ENCODE results near the gene PIM1. TPM values are rescaled to one million over a fixed set of nuclear protein-coding genes. Genes with fewer than 3 reads are reported as not detected.
"Not testable (repeated sequence)": the region's sequence is repeated elsewhere in the genome, so short reads cannot be mapped to it uniquely, and the experiment has no call there.

Gene PIM1
- total RNA-seq, 2 experiments from 2014 or later = 175 to 183 TPM

GRCh38 chr6:37192666-37193065, 22.7 kb downstream of the PIM1 start:
- no peak for ATAC-seq (ENCODE audit: poor library complexity)
- H3K27ac ChIP-seq (ENCODE audit: low read depth in 1 of 2, low read length in 2 of 2) = no peak overlapping the region
- peaks cover 36% of the 10 kb centered on the region for H3K4me1 ChIP-seq (ENCODE audit: insufficient read depth, low read length)
- Mint-ChIP-seq H3K9me3 (no peaks in the 10 kb centered on the region), H3K4me3 (no peak overlapping the region), H3K4me1 (ENCODE audit: low read depth) (peaks cover 36% of the 10 kb centered on the region), H3K27me3 (no peaks in the 10 kb centered on the region), H3K36me3 (ENCODE audit: low read depth) (no peaks in the 10 kb centered on the region), H3K27ac (no peak overlapping the region)
- H3K36me3 ChIP-seq (ENCODE audit: insufficient read depth, low read length) = no peaks in the 10 kb centered on the region
- TF ChIP-seq, protein P1, sequence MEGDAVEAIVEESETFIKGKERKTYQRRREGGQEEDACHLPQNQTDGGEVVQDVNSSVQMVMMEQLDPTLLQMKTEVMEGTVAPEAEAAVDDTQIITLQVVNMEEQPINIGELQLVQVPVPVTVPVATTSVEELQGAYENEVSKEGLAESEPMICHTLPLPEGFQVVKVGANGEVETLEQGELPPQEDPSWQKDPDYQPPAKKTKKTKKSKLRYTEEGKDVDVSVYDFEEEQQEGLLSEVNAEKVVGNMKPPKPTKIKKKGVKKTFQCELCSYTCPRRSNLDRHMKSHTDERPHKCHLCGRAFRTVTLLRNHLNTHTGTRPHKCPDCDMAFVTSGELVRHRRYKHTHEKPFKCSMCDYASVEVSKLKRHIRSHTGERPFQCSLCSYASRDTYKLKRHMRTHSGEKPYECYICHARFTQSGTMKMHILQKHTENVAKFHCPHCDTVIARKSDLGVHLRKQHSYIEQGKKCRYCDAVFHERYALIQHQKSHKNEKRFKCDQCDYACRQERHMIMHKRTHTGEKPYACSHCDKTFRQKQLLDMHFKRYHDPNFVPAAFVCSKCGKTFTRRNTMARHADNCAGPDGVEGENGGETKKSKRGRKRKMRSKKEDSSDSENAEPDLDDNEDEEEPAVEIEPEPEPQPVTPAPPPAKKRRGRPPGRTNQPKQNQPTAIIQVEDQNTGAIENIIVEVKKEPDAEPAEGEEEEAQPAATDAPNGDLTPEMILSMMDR (IDR thresholded peaks at IDR 0.05) = no peak
- H3K27me3 ChIP-seq (ENCODE audit: control insufficient read depth in 1 of 2, insufficient read depth in 2 of 2, low read length in 2 of 2) = no peaks in the 10 kb centered on the region
- H3K9me3 ChIP-seq (ENCODE audit: control insufficient read depth in 1 of 2, insufficient read depth in 1 of 2, low read length in 2 of 2) = no peaks in the 10 kb centered on the region
- ChIA-PET CTCF (interaction anchor here (1.3 kb wide), 1 partner anchor 16 kb away, joined by 3 read pairs; no protein-coding TSS in a partner anchor), POLR2A (no interaction called here)
- DNase-seq = no peak
- intact Hi-C loops (cut with DNase I, micrococcal nuclease) = loop anchor here in 1 of 2 experiments (10.0 kb wide), 1 partner anchor 578 kb away; no protein-coding TSS in a partner anchor
- H3K4me3 ChIP-seq (ENCODE audit: low read length) = no peak overlapping the region

- peaks cover 27% of the 10 kb centered on the region for H3K4me1 Mint-ChIP-seq (ENCODE audit: low read depth)
- not testable (repeated sequence) for H3K9me3 Mint-ChIP-seq; DNase-seq; H3K27me3 ChIP-seq (ENCODE audit: control insufficient read depth in 1 of 2, insufficient read depth in 2 of 2, low read length in 2 of 2); H3K36me3 ChIP-seq (ENCODE audit: insufficient read depth, low read length); H3K4me3 ChIP-seq (ENCODE audit: low read length); ATAC-seq (ENCODE audit: poor library complexity); H3K9me3 ChIP-seq (ENCODE audit: control insufficient read depth in 1 of 2, insufficient read depth in 1 of 2, low read length in 2 of 2); H3K27ac ChIP-seq (ENCODE audit: low read depth in 1 of 2, low read length in 2 of 2); H3K36me3 Mint-ChIP-seq (ENCODE audit: low read depth); H3K27ac Mint-ChIP-seq; H3K4me3 Mint-ChIP-seq; H3K27me3 Mint-ChIP-seq
- peaks cover 16% of the 10 kb centered on the region for H3K4me1 ChIP-seq (ENCODE audit: insufficient read depth, low read length)
- CTCF ChIA-PET = interaction anchor here (1.7 to 1.8 kb wide), 2 partner anchors 8 to 176 kb away, joined by 6 to 8 read pairs; no protein-coding TSS in a partner anchor
- intact Hi-C loops (cut with DNase I, micrococcal nuclease) = loop anchor here in 1 of 2 experiments (10.0 kb wide), 1 partner anchor 580 kb away; no protein-coding TSS in a partner anchor
- POLR2A ChIA-PET = interaction anchor here (0.6 to 1.1 kb wide), 3 partner anchors 18 to 290 kb away, joined by 3 to 4 read pairs (median 3); no protein-coding TSS in a partner anchor
These were observed 24.9 kb downstream of the PIM1 start for GRCh38 chr6:37194886-37195285.

DNA sequence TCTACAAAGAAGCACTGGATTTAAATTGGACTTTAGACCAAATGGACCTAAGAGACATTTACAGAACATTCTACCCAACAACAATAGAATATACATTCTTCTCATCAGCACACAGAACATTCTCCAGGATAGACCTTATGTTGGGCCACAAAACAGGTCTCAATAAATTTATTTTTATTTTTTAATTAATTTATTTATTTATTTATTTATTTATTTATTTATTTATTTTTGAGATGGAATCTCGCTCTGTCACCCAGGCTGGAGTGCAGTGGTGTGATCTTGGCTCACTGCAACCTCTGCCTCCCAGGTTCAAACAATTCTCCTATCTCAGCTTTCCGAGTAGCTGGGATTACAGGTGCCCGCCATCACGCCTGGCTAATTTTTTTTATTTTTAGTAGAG, 26.5 kb downstream of the PIM1 start:
- CTCF ChIA-PET = interaction anchor here (2.2 kb wide), 1 partner anchor 178 kb away, joined by 6 read pairs; no protein-coding TSS in a partner anchor
- H3K27me3 Mint-ChIP-seq; DNase-seq; H3K4me3 ChIP-seq (ENCODE audit: low read length); H3K27ac Mint-ChIP-seq; H3K9me3 ChIP-seq (ENCODE audit: control insufficient read depth in 1 of 2, insufficient read depth in 1 of 2, low read length in 2 of 2); ATAC-seq (ENCODE audit: poor library complexity); H3K4me1 ChIP-seq (ENCODE audit: insufficient read depth, low read length); H3K27ac ChIP-seq (ENCODE audit: low read depth in 1 of 2, low read length in 2 of 2); H3K4me3 Mint-ChIP-seq; H3K27me3 ChIP-seq (ENCODE audit: control insufficient read depth in 1 of 2, insufficient read depth in 2 of 2, low read length in 2 of 2); H3K9me3 Mint-ChIP-seq; H3K36me3 ChIP-seq (ENCODE audit: insufficient read depth, low read length); POLR2A ChIA-PET; H3K36me3 Mint-ChIP-seq (ENCODE audit: low read depth): not testable (repeated sequence)
- intact Hi-C loops (cut with DNase I, micrococcal nuclease) = loop anchor here in 1 of 2 experiments (10.0 kb wide), 1 partner anchor 582 kb away; no protein-coding TSS in a partner anchor
- peaks cover 22% of the 10 kb centered on the region for H3K4me1 Mint-ChIP-seq (ENCODE audit: low read depth)

- H3K27ac Mint-ChIP-seq = no peak overlapping the region
- H3K36me3 ChIP-seq (ENCODE audit: insufficient read depth, low read length) = no peaks in the 10 kb centered on the region
- no peaks in the 10 kb centered on the region for H3K27me3 Mint-ChIP-seq
- H3K9me3 ChIP-seq (ENCODE audit: control insufficient read depth in 1 of 2, insufficient read depth in 1 of 2, low read length in 2 of 2) = no peaks in the 10 kb centered on the region
- no peaks in the 10 kb centered on the region for H3K36me3 Mint-ChIP-seq (ENCODE audit: low read depth)
- H3K27ac ChIP-seq (ENCODE audit: low read depth in 1 of 2, low read length in 2 of 2) = no peak overlapping the region
- no peak overlapping the region for H3K4me3 ChIP-seq (ENCODE audit: low read length)
- intact Hi-C loops (cut with DNase I, micrococcal nuclease) = no loop called here
- ChIA-PET POLR2A (interaction anchor here (0.6 to 1.2 kb wide), 4 partner anchors 10 to 297 kb away, joined by 3 to 4 read pairs (median 3); no protein-coding TSS in a partner anchor), CTCF (interaction anchor here (1.1 to 3.4 kb wide), 4 partner anchors 10 to 182 kb away, joined by 4 to 10 read pairs (median 4); no protein-coding TSS in a partner anchor)
- DNase-seq (no peak), ATAC-seq (ENCODE audit: poor library complexity) (no peak)
- H3K4me1 ChIP-seq (ENCODE audit: insufficient read depth, low read length) = peaks cover 22% of the 10 kb centered on the region
- no peaks in the 10 kb centered on the region for H3K27me3 ChIP-seq (ENCODE audit: control insufficient read depth in 1 of 2, insufficient read depth in 2 of 2, low read length in 2 of 2)
- H3K9me3 Mint-ChIP-seq = no peaks in the 10 kb centered on the region
- H3K4me3 Mint-ChIP-seq = no peak overlapping the region
- TF ChIP-seq, protein P1 (IDR thresholded peaks at IDR 0.05) = no peak
- H3K4me1 Mint-ChIP-seq (ENCODE audit: low read depth) = peaks cover 26% of the 10 kb centered on the region
These were observed 30.1 kb downstream of the PIM1 start for GRCh38 chr6:37200085-37200484.
